Chondrocyte (in vitro differentiated cells): Measurements from ENCODE around the gene SELP. TPM values are rescaled to one million over a fixed set of nuclear protein-coding genes. Genes with fewer than 3 reads are reported as not detected.
A peak's percentile ranks its signal among the peaks of the same experiment; 100 is the strongest.

Experiments
- DNase-seq: peaks from one replicate; pipeline ENCODE4 v3.0.0; 2021; ENCODE audit warnings: mixed read lengths, low spot score
- H3K27ac Mint-ChIP-seq: one replicate; pipeline ENCODE4 v1.8.0; 2021; ENCODE audit warnings: mild to moderate bottlenecking, moderate library complexity, mixed read lengths; ENCODE audit not compliant: unreplicated experiment
- H3K27me3 Mint-ChIP-seq: 2 replicates; pipeline ENCODE4 v1.8.0; 2021; ENCODE audit warnings: low read depth, mixed read lengths
- H3K36me3 Mint-ChIP-seq: 2 replicates; pipeline ENCODE4 v1.8.0; 2021; ENCODE audit warnings: low read depth, mixed read lengths
- H3K4me1 Mint-ChIP-seq: 2 replicates; pipeline ENCODE4 v1.8.0; 2021; ENCODE audit warnings: low read depth, mild to moderate bottlenecking, mixed read lengths
- H3K4me3 Mint-ChIP-seq: one replicate; pipeline ENCODE4 v1.8.0; 2021; ENCODE audit warnings: mild to moderate bottlenecking, moderate library complexity, mixed read lengths; ENCODE audit not compliant: unreplicated experiment
- H3K9me3 Mint-ChIP-seq: 2 replicates; pipeline ENCODE4 v1.8.0; 2021; ENCODE audit warnings: low read depth, mixed read lengths
- CTCF ChIP-seq: fragments of 200-600 bp; sonication (generic); IDR thresholded peaks from 2 replicates; pipeline ENCODE4 v1.5.0; 2021; ENCODE audit warnings: antibody characterized with exemption, mild to moderate bottlenecking, moderate library complexity
- total RNA-seq: library from RNA; stranded (reverse); gene quantifications from 3 replicates; pipeline ENCODE4 v1.2.1, GENCODE V29; 2021

The SELP gene
- total RNA-seq, 1 donor from 2014 or later: not detected

DNA sequence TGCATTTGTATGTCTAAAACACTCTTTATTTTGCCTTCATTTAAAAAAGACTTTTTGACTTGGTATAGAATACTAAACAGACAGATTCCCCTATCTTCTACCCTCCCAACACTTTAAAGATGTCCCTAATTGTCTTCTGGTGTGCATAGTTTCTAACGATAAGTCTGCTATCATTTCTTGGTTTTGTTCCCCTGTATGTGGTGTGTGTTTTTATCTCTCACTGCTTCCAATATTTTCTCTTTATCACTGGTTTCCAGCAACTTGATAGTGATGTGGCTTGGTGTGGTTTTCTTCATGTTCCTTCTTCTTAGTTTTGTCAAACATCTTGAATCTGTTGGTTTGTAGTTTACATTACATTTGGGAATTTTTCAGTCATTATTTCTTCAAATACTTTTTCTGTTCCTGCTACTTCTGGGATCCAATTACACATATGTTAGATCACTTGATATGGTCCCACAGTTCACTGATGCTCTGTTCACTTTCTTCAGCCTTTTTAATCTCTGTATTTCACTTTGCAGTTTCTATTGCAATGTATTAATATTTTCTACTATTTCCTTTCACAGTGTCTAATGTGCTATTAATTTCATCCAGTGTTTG, 66.8 kb downstream of the SELP start:
- H3K27me3 Mint-ChIP-seq: peaks cover 31% of the 10 kb centered on the region
- peaks cover 15% of the 10 kb centered on the region for H3K9me3 Mint-ChIP-seq
- no peaks in the 10 kb centered on the region for H3K36me3 Mint-ChIP-seq
- no peak overlapping the region for H3K4me3 Mint-ChIP-seq
- no peak overlapping the region for H3K27ac Mint-ChIP-seq
- H3K4me1 Mint-ChIP-seq: no peaks in the 10 kb centered on the region
- no peak for TF ChIP-seq CTCF
- no peak for DNase-seq

- no peak overlapping the region for H3K4me3 Mint-ChIP-seq
- H3K4me1 Mint-ChIP-seq: no peaks in the 10 kb centered on the region
Measured at GRCh38 chr1:169561692-169562091, 68.2 kb downstream of the SELP start.

DNA sequence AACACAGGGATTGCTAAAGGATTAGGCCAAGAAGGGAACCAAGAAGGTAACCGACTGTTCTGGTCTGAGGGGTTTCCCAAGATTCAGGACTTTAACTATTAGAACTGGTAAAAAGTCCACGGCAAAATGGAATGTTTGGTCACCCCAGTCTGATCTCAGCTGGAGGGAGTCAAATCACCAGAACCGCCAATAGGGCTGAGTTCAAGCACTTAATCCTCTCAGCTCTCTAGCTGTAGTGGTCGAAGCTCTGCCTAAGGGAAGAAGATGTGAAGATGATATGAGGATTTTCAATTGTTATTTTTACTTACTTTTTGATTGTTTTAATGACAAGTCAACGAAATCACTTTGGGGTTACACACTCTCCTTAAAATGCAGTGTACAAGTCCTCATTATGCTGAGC, 72.8 kb downstream of the SELP start:
- Mint-ChIP-seq H3K4me3 (no peak overlapping the region), H3K27me3 (peaks cover 41% of the 10 kb centered on the region), H3K9me3 (no peaks in the 10 kb centered on the region), H3K36me3 (no peaks in the 10 kb centered on the region), H3K27ac (no peak overlapping the region), H3K4me1 (no peaks in the 10 kb centered on the region)
- TF ChIP-seq CTCF: no peak
- DNase-seq: no peak

More at GRCh38 chr1:169561692-169562091, 68.2 kb downstream of the SELP start:
- Mint-ChIP-seq H3K27ac (no peak overlapping the region), H3K9me3 (peaks cover 15% of the 10 kb centered on the region), H3K27me3 (peaks cover 40% of the 10 kb centered on the region), H3K36me3 (no peaks in the 10 kb centered on the region)
- no peak for TF ChIP-seq CTCF
- no peak for DNase-seq

DNA sequence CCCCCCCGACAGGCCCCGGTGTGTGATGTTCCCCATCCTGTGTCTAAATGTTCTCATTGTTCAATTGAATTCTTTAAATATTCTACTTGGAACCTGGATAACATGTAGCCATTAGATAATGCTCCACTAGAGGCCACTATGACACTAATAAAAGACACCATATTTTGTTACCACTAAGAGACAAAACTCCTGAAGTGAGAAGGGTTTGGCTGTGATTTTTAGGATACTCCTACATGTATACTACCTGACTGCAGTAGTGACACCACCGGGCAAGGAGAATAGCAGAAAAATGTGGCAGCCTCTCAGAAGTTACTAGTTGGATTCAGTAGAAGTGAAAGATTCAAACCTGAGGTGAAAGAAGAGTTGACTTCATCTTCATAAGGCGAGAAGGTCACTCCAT, 79.6 kb downstream of the SELP start:
- no peak for DNase-seq
- peak; percentile 79 for TF ChIP-seq CTCF
- Mint-ChIP-seq H3K4me3 (no peak overlapping the region), H3K27me3 (peaks cover 38% of the 10 kb centered on the region), H3K36me3 (no peaks in the 10 kb centered on the region), H3K9me3 (no peaks in the 10 kb centered on the region), H3K27ac (no peak overlapping the region), H3K4me1 (no peaks in the 10 kb centered on the region)

- H3K36me3 Mint-ChIP-seq: no peaks in the 10 kb centered on the region
Measured at GRCh38 chr1:169548282-169548681, 81.6 kb downstream of the SELP start.

More at GRCh38 chr1:169548282-169548681, 81.6 kb downstream of the SELP start:
- peaks cover 40% of the 10 kb centered on the region for H3K27me3 Mint-ChIP-seq
- no peak overlapping the region for H3K27ac Mint-ChIP-seq
- no peak overlapping the region for H3K4me3 Mint-ChIP-seq
- no peak for TF ChIP-seq CTCF
- no peaks in the 10 kb centered on the region for H3K9me3 Mint-ChIP-seq
- no peak for DNase-seq
- H3K4me1 Mint-ChIP-seq: no peaks in the 10 kb centered on the region
